WTC11 (cell line): ENCODE data around the gene GAST. TPM values are rescaled to one million over a fixed set of nuclear protein-coding genes. Genes with fewer than 3 reads are reported as not detected.

Experiments used
- ATAC-seq: fragments of 200-7000 bp; cut with Tn5 transposase; 2 replicates; pipeline ENCODE4 v1.10.0; 2021; ENCODE audit warnings: mild to moderate bottlenecking, moderate library complexity
- CTCF ChIA-PET: fragments of 300-600 bp; sonication (Branson Sonifier 250); formaldehyde crosslinking; loops from one replicate; lab custom pipeline; 2021; ENCODE audit warnings: antibody characterized with exemption; lab: Charles Lee
- POLR2A ChIA-PET: fragments of 350-600 bp; sonication (Branson Sonifier 250); formaldehyde crosslinking; loops from one replicate; lab custom pipeline; 2021; ENCODE audit warnings: antibody characterized with exemption; lab: Charles Lee
- DNase-seq: peaks from one replicate; pipeline ENCODE4 v3.0.0; 2021; ENCODE audit warnings: low spot score
- H3K27ac Mint-ChIP-seq: 2 replicates; pipeline ENCODE4 v1.8.0; 2021; ENCODE audit warnings: mixed read lengths
- H3K27me3 Mint-ChIP-seq: 2 replicates; pipeline ENCODE4 v1.8.0; 2021; ENCODE audit warnings: low read depth, mild to moderate bottlenecking, moderate library complexity, mixed read lengths
- H3K36me3 Mint-ChIP-seq: 2 replicates; pipeline ENCODE4 v1.8.0; 2021; ENCODE audit warnings: mixed read lengths
- H3K4me1 Mint-ChIP-seq: 2 replicates; pipeline ENCODE4 v1.8.0; 2022; ENCODE audit warnings: mixed read lengths
- H3K4me3 Mint-ChIP-seq: 2 replicates; pipeline ENCODE4 v1.8.0; 2021; ENCODE audit warnings: mild to moderate bottlenecking, moderate library complexity, mixed read lengths
- H3K9me3 Mint-ChIP-seq: 2 replicates; pipeline ENCODE4 v1.8.0; 2021; ENCODE audit warnings: mixed read lengths
- FOXJ3 ChIP-seq: sonication (generic); formaldehyde crosslinking; IDR thresholded peaks from 2 replicates; pipeline ENCODE4 v1.9.0; 2021; ENCODE audit warnings: missing genetic modification reagents, mild to moderate bottlenecking, borderline replicate concordance
- GRHL2 ChIP-seq: fragments of 250-450 bp; sonication (Bioruptor Pico); IDR thresholded peaks from 2 replicates; pipeline ENCODE4 v1.8.0; 2022; ENCODE audit warnings: mild to moderate bottlenecking, moderate library complexity; ENCODE audit not compliant: insufficient replicate concordance, severe bottlenecking
- HMGA2 ChIP-seq: fragments of 250-450 bp; sonication (Bioruptor Pico); IDR thresholded peaks from 2 replicates; pipeline ENCODE4 v1.4.0; 2021; ENCODE audit warnings: mild to moderate bottlenecking, moderate library complexity
- KAT7 ChIP-seq: sonication (generic); formaldehyde crosslinking; IDR thresholded peaks from 2 replicates; pipeline ENCODE4 v1.8.1; 2023; ENCODE audit warnings: missing genetic modification reagents, mild to moderate bottlenecking, borderline replicate concordance
- MXD4 ChIP-seq: fragments of 250-450 bp; sonication (Bioruptor Pico); IDR thresholded peaks from 2 replicates; pipeline ENCODE4 v1.8.0; 2021; ENCODE audit warnings: mild to moderate bottlenecking, moderate library complexity, borderline replicate concordance
- NFATC4 ChIP-seq: fragments of 250-450 bp; sonication (Bioruptor Pico); IDR thresholded peaks from 2 replicates; pipeline ENCODE4 v1.9.0; 2021; ENCODE audit warnings: mild to moderate bottlenecking
- NFYB ChIP-seq: sonication (generic); formaldehyde crosslinking; conservative IDR thresholded peaks from 2 replicates; pipeline ENCODE4 v1.8.0; 2022; ENCODE audit warnings: low read depth, missing genetic modification reagents
- PRRX2 ChIP-seq: fragments of 250-450 bp; sonication (Bioruptor Pico); IDR thresholded peaks from 2 replicates; pipeline ENCODE4 v1.8.0; 2021; ENCODE audit warnings: mild to moderate bottlenecking
- SMAD4 ChIP-seq: sonication (generic); formaldehyde crosslinking; IDR thresholded peaks from 2 replicates; pipeline ENCODE4 v1.8.0; 2022; ENCODE audit warnings: mild to moderate bottlenecking, missing genetic modification reagents
- TEAD1 ChIP-seq: sonication (generic); formaldehyde crosslinking; IDR thresholded peaks from 2 replicates; pipeline ENCODE4 v1.8.0; 2022; ENCODE audit warnings: mild to moderate bottlenecking, missing genetic modification reagents
- ZBTB21 ChIP-seq: sonication (generic); formaldehyde crosslinking; IDR thresholded peaks from 2 replicates; pipeline ENCODE4 v1.8.1; 2023; ENCODE audit warnings: mild to moderate bottlenecking, missing genetic modification reagents, borderline replicate concordance
- ZNF671 ChIP-seq: fragments of 250-450 bp; sonication (Bioruptor Pico); IDR thresholded peaks from 2 replicates; pipeline ENCODE4 v1.8.0; 2021; ENCODE audit warnings: mild to moderate bottlenecking
- total RNA-seq: library from RNA; stranded (reverse); gene quantifications from 3 replicates; pipeline ENCODE4 v1.2.3, GENCODE V29; 2021
- TF ChIP-seq, protein P1 (sequence below): sonication (generic); formaldehyde crosslinking; IDR thresholded peaks from 2 replicates; pipeline ENCODE4 v1.8.1; 2023; ENCODE audit warnings: mild to moderate bottlenecking, missing genetic modification reagents, moderate library complexity
- TF ChIP-seq, protein P2 (sequence below): sonication (generic); formaldehyde crosslinking; IDR thresholded peaks from 2 replicates; pipeline ENCODE4 v1.8.0; 2023; ENCODE audit warnings: mild to moderate bottlenecking, missing genetic modification reagents
- TF ChIP-seq, protein P3 (sequence below): fragments of 250-450 bp; sonication (Bioruptor Pico); IDR thresholded peaks from 2 replicates; pipeline ENCODE4 v1.9.0; 2021; ENCODE audit warnings: mild to moderate bottlenecking, borderline replicate concordance

The GAST gene
- total RNA-seq, 1 experiment from 2014 or later: not detected

DNA sequence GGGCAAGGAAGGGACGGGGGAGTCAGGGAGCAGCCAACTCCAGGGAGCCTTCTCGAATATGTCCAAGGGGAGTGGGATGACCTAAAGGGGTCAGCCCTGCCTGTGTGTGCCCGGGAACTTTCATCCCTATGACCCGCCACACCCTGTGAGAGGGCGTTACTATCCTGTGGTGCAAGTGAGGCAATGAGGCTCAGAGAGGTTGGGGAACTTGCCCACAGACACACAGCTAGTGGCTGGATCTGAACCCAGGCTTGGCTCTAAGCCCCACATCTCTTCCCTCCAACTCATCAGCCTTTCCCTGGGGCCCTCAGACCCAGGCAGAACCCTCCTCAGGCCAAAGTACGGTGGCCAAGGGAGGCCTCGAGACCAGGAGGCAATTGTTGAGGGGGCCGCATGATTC lies 51.2 kb downstream of the GAST start:
- CTCF ChIA-PET: interaction anchor here (2.7 kb wide), 1 partner anchor 22 kb away, joined by 14 read pairs; the partner anchor contains the start of gene JUP

More for the DNA sequence above, 51.2 kb downstream of the GAST start:
- Mint-ChIP-seq H3K36me3 (peaks cover 79% of the 10 kb centered on the region), H3K27me3 (no peaks in the 10 kb centered on the region), H3K4me3 (no peak overlapping the region), H3K4me1 (no peaks in the 10 kb centered on the region), H3K9me3 (no peaks in the 10 kb centered on the region), H3K27ac (no peak overlapping the region)
- POLR2A ChIA-PET: no interaction called here
- TF ChIP-seq SMAD4 (no peak), PRRX2 (CRISPR knock-in tag) (no peak), MXD4 (no peak), ZBTB21 (CRISPR knock-in tag) (no peak), GRHL2 (CRISPR knock-in tag) (no peak), TEAD1 (CRISPR knock-in tag) (no peak), NFATC4 (CRISPR knock-in tag) (no peak), KAT7 (CRISPR knock-in tag) (no peak), FOXJ3 (CRISPR knock-in tag) (no peak), NFYB (CRISPR knock-in tag) (no peak), HMGA2 (no peak), ZNF671 (no peak)
- TF ChIP-seq, protein P1, sequence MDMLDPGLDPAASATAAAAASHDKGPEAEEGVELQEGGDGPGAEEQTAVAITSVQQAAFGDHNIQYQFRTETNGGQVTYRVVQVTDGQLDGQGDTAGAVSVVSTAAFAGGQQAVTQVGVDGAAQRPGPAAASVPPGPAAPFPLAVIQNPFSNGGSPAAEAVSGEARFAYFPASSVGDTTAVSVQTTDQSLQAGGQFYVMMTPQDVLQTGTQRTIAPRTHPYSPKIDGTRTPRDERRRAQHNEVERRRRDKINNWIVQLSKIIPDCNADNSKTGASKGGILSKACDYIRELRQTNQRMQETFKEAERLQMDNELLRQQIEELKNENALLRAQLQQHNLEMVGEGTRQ (CRISPR knock-in tag): no peak
- TF ChIP-seq, protein P2, sequence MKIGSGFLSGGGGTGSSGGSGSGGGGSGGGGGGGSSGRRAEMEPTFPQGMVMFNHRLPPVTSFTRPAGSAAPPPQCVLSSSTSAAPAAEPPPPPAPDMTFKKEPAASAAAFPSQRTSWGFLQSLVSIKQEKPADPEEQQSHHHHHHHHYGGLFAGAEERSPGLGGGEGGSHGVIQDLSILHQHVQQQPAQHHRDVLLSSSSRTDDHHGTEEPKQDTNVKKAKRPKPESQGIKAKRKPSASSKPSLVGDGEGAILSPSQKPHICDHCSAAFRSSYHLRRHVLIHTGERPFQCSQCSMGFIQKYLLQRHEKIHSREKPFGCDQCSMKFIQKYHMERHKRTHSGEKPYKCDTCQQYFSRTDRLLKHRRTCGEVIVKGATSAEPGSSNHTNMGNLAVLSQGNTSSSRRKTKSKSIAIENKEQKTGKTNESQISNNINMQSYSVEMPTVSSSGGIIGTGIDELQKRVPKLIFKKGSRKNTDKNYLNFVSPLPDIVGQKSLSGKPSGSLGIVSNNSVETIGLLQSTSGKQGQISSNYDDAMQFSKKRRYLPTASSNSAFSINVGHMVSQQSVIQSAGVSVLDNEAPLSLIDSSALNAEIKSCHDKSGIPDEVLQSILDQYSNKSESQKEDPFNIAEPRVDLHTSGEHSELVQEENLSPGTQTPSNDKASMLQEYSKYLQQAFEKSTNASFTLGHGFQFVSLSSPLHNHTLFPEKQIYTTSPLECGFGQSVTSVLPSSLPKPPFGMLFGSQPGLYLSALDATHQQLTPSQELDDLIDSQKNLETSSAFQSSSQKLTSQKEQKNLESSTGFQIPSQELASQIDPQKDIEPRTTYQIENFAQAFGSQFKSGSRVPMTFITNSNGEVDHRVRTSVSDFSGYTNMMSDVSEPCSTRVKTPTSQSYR (CRISPR knock-in tag): no peak
- TF ChIP-seq, protein P3, sequence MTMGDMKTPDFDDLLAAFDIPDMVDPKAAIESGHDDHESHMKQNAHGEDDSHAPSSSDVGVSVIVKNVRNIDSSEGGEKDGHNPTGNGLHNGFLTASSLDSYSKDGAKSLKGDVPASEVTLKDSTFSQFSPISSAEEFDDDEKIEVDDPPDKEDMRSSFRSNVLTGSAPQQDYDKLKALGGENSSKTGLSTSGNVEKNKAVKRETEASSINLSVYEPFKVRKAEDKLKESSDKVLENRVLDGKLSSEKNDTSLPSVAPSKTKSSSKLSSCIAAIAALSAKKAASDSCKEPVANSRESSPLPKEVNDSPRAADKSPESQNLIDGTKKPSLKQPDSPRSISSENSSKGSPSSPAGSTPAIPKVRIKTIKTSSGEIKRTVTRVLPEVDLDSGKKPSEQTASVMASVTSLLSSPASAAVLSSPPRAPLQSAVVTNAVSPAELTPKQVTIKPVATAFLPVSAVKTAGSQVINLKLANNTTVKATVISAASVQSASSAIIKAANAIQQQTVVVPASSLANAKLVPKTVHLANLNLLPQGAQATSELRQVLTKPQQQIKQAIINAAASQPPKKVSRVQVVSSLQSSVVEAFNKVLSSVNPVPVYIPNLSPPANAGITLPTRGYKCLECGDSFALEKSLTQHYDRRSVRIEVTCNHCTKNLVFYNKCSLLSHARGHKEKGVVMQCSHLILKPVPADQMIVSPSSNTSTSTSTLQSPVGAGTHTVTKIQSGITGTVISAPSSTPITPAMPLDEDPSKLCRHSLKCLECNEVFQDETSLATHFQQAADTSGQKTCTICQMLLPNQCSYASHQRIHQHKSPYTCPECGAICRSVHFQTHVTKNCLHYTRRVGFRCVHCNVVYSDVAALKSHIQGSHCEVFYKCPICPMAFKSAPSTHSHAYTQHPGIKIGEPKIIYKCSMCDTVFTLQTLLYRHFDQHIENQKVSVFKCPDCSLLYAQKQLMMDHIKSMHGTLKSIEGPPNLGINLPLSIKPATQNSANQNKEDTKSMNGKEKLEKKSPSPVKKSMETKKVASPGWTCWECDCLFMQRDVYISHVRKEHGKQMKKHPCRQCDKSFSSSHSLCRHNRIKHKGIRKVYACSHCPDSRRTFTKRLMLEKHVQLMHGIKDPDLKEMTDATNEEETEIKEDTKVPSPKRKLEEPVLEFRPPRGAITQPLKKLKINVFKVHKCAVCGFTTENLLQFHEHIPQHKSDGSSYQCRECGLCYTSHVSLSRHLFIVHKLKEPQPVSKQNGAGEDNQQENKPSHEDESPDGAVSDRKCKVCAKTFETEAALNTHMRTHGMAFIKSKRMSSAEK (CRISPR knock-in tag): no peak
- DNase-seq: no peak
- ATAC-seq: no peak

Other genes starting within 250 kb of the GAST start
- not detected in 3 replicates for gene KRT32, start 244.9 kb upstream of the GAST start, total RNA-seq
- not detected in 3 replicates for gene KRT35, start 231.2 kb upstream of the GAST start, total RNA-seq
- not detected in 3 replicates for gene KRT36, start 222.4 kb upstream of the GAST start, total RNA-seq
- gene KRT13, start 206.7 kb upstream of the GAST start, total RNA-seq: not detected in 3 replicates
- gene KRT15, start 193.4 kb upstream of the GAST start, total RNA-seq: 0.34 to 0.55 TPM (median 0.37 TPM) in 3 replicates
- gene KRT19, start 184.0 kb upstream of the GAST start, total RNA-seq: 110 to 130 TPM (median 124 TPM) in 3 replicates
- gene KRT9, start 140.3 kb upstream of the GAST start, total RNA-seq: not detected in 3 replicates
- gene KRT14, start 125.4 kb upstream of the GAST start, total RNA-seq: not detected in 3 replicates
- gene KRT16, start 99.6 kb upstream of the GAST start, total RNA-seq: not detected in 3 replicates
- 0.53 to 1.5 TPM (median 0.92 TPM) in 3 replicates for gene KRT17, start 87.8 kb upstream of the GAST start, total RNA-seq
- 466 to 481 TPM (median 475 TPM) in 3 replicates for gene EIF1, start 23.4 kb upstream of the GAST start, total RNA-seq
- gene HAP1, start 22.3 kb downstream of the GAST start, total RNA-seq: 4.4 to 5.0 TPM (median 4.4 TPM) in 3 replicates
- gene JUP, start 74.4 kb downstream of the GAST start, total RNA-seq: 93.5 to 103 TPM (median 100 TPM) in 3 replicates
- gene P3H4, start 99.6 kb downstream of the GAST start, total RNA-seq: 32.1 to 34.6 TPM (median 33.5 TPM) in 3 replicates
- gene FKBP10, start 100.7 kb downstream of the GAST start, total RNA-seq: 227 to 243 TPM (median 232 TPM) in 3 replicates
- gene NT5C3B, start 123.9 kb downstream of the GAST start, total RNA-seq: 58.1 to 62.9 TPM (median 59.4 TPM) in 3 replicates
- gene KLHL10, start 125.5 kb downstream of the GAST start, total RNA-seq: 0.14 to 0.35 TPM (median 0.14 TPM) in 3 replicates
- 13.4 to 15.0 TPM (median 14.7 TPM) in 3 replicates for gene KLHL11, start 153.1 kb downstream of the GAST start, total RNA-seq
- 312 to 350 TPM (median 316 TPM) in 3 replicates for gene ACLY, start 206.6 kb downstream of the GAST start, total RNA-seq
- gene ODAD4, start 218.3 kb downstream of the GAST start, total RNA-seq: 1.2 to 2.1 TPM (median 1.9 TPM) in 3 replicates